ENCODE data around the gene KIAA0232. TPM values are rescaled to one million over a fixed set of nuclear protein-coding genes. Genes with fewer than 3 reads are reported as not detected.

KIAA0232 gene
- total and polyA plus RNA-seq, 12 donors = 7.3 to 45.2 (median 27.4) TPM

GRCh38 chr4:6886886-6887285, 104.4 kb downstream of the KIAA0232 start:
- Histone ChIP-seq H3K4me1 (replicated peaks in 1 of 2) (peaks cover 19 to 34% of the 10 kb centered on the region in 2 donors), H3K27me3 (no peaks in the 10 kb centered on the region), H3K4me3 (no peak overlapping the region), H3K36me3 (replicated peaks in 1 of 2) (peaks cover 0 to 18% of the 10 kb centered on the region in 2 donors), H3K9me3 (replicated peaks in 1 of 3) (no peaks in the 10 kb centered on the region), H3K27ac (peak overlapping the region in 3 of 5 donors; percentile 34 to 86 (median 79))
- DNase-seq = peak in 6 of 7 donors; percentile 73 to 86 (median 82)
- intact Hi-C loops (cut with DNase I) = no loop called here
- WGBS, 4 donors = 37 to 72% (median 52%) methylated on average over 9 to 10 of the region's 10 CpGs
- TF ChIP-seq CTCF (IDR thresholded peaks at IDR 0.05) (no peak), POLR2A (IDR thresholded peaks at IDR 0.05) (peak in 1 of 2 donors; percentile 40)

- WGBS, 4 donors = 53 to 65% (median 56%) methylated on average over 15 to 21 of the region's 21 CpGs
These were observed 105.3 kb downstream of the KIAA0232 start for GRCh38 chr4:6887591-6888371.

GRCh38 chr4:6888506-6889071, 106.1 kb downstream of the KIAA0232 start:
- Histone ChIP-seq H3K4me1 (replicated peaks in 1 of 2) (peaks cover 27 to 47% of the 10 kb centered on the region in 2 donors), H3K4me3 (no peak overlapping the region), H3K27me3 (no peaks in the 10 kb centered on the region), H3K27ac (peak overlapping the region in 1 of 5 donors; percentile 41), H3K36me3 (replicated peaks in 1 of 2) (peaks cover 0 to 1% of the 10 kb centered on the region in 2 donors), H3K9me3 (replicated peaks in 1 of 3) (no peaks in the 10 kb centered on the region)
- TF ChIP-seq CTCF (IDR thresholded peaks at IDR 0.05) (no peak), POLR2A (IDR thresholded peaks at IDR 0.05) (no peak)
- DNase-seq = no peak
- WGBS, 4 donors = 60 to 85% (median 82%) methylated on average over 1 to 15 of the region's 15 CpGs
- intact Hi-C loops (cut with DNase I) = no loop called here

More at GRCh38 chr4:6887591-6888371, 105.3 kb downstream of the KIAA0232 start:
- TF ChIP-seq POLR2A (IDR thresholded peaks at IDR 0.05) (no peak), CTCF (IDR thresholded peaks at IDR 0.05) (no peak)
- intact Hi-C loops (cut with DNase I) = no loop called here
- Histone ChIP-seq H3K27ac (peak overlapping the region in 2 of 5 donors; percentile 41 to 79), H3K4me3 (no peak overlapping the region), H3K27me3 (no peaks in the 10 kb centered on the region), H3K36me3 (replicated peaks in 1 of 2) (peaks cover 0 to 9% of the 10 kb centered on the region in 2 donors), H3K4me1 (replicated peaks in 1 of 2) (peaks cover 27 to 43% of the 10 kb centered on the region in 2 donors), H3K9me3 (replicated peaks in 1 of 3) (no peaks in the 10 kb centered on the region)
- DNase-seq = peak in 6 of 7 donors; percentile 60 to 85 (median 70)

- no peaks in the 10 kb centered on the region for H3K9me3 ChIP-seq (replicated peaks in 1 of 3)
- intact Hi-C loops (cut with DNase I) = no loop called here
- H3K27ac ChIP-seq = no peak overlapping the region
- 89 to 93% (median 93%) methylated on average over 18 to 37 of the region's 37 CpGs for WGBS, 4 donors
- no peaks in the 10 kb centered on the region for H3K36me3 ChIP-seq (replicated peaks in 1 of 2)
- DNase-seq = peak in 1 of 7 donors; percentile 21
- H3K27me3 ChIP-seq = no peaks in the 10 kb centered on the region
- H3K4me1 ChIP-seq (replicated peaks in 1 of 2) = peaks cover 27 to 47% of the 10 kb centered on the region in 2 donors
- H3K4me3 ChIP-seq = no peak overlapping the region
- no peak for TF ChIP-seq POLR2A (IDR thresholded peaks at IDR 0.05)
- TF ChIP-seq CTCF (IDR thresholded peaks at IDR 0.05) = no peak
These were observed 106.7 kb downstream of the KIAA0232 start for GRCh38 chr4:6889101-6889735.
